IMR-90 (cell line): ENCODE results near the gene AGAP1. TPM values are rescaled to one million over a fixed set of nuclear protein-coding genes. Genes with fewer than 3 reads are reported as not detected.

ENCODE experiments used
- ATAC-seq: fragments of 200-7000 bp; cut with Tn5 transposase; 2 replicates; pipeline ENCODE4 v1.9.1; 2020; ENCODE audit warnings: low read depth, mild to moderate bottlenecking, moderate library complexity
- BruUV-seq: library from RNA; stranded (reverse); fragments of 400-500 nt; replicated peaks from 2 replicates; lab custom pipeline; 2021; lab: Mats Ljungman, UMichigan
- CTCF ChIA-PET: fragments of 300-600 bp; formaldehyde crosslinking; extraction: SDS; loops from one replicate; lab custom pipeline; 2021; ENCODE audit warnings: antibody characterized with exemption; lab: Yijun Ruan, JAX
- POLR2A ChIA-PET: fragments of 300-600 bp; sonication (Branson Sonifier 250); formaldehyde crosslinking; loops from one replicate; lab custom pipeline; 2022; ENCODE audit warnings: antibody characterized with exemption; ENCODE audit not compliant: unreplicated experiment; lab: Charles Lee
- DNase-seq: peaks from one replicate; pipeline ENCODE4 v3.0.0; 2013
- H2AFZ ChIP-seq: replicated peaks from 2 replicates; pipeline ENCODE3; 2013; ENCODE audit warnings: low read length, mild to moderate bottlenecking; ENCODE audit not compliant: poor library complexity
- H2AK5ac ChIP-seq: 2 replicates; pipeline ENCODE4 v1.6.1; 2013; ENCODE audit warnings: low read depth, low read length, inconsistent platforms
- H2AK9ac ChIP-seq: replicated peaks from 2 replicates; pipeline ENCODE3; 2013; ENCODE audit warnings: mild to moderate bottlenecking, low read depth, low read length, moderate library complexity; ENCODE audit not compliant: poor library complexity
- H2BK120ac ChIP-seq: 2 replicates; pipeline ENCODE4 v1.6.1; 2013; ENCODE audit warnings: low read depth, low read length, inconsistent platforms
- H2BK15ac ChIP-seq: 3 replicates; pipeline ENCODE4 v1.6.1; 2013; ENCODE audit warnings: low read depth, low read length, inconsistent platforms
- H2BK20ac ChIP-seq: 2 replicates; pipeline ENCODE4 v1.6.1; 2013; ENCODE audit warnings: low read depth, mild to moderate bottlenecking, inconsistent platforms, low read length, moderate library complexity
- H2BK5ac ChIP-seq: 2 replicates; pipeline ENCODE4 v1.6.1; 2013; ENCODE audit warnings: mild to moderate bottlenecking, low read depth, low read length, inconsistent platforms; ENCODE audit not compliant: poor library complexity, severe bottlenecking
- H3K14ac ChIP-seq: replicated peaks from 2 replicates; pipeline ENCODE4 v1.6.1; 2013; ENCODE audit warnings: low read depth, low read length, inconsistent platforms
- H3K18ac ChIP-seq: 2 replicates; pipeline ENCODE4 v1.6.1; 2013; ENCODE audit warnings: low read depth, low read length, control low read depth
- H3K23ac ChIP-seq: 2 replicates; pipeline ENCODE4 v1.6.1; 2013; ENCODE audit warnings: low read depth, low read length, inconsistent platforms
- H3K27ac ChIP-seq: 2 replicates; pipeline ENCODE4 v1.5.1; 2013; ENCODE audit warnings: mild to moderate bottlenecking, control low read depth, low read length; ENCODE audit not compliant: insufficient read depth
- H3K27me3 ChIP-seq: 2 replicates; pipeline ENCODE4 v1.6.1; 2013; ENCODE audit warnings: low read length; ENCODE audit not compliant: control insufficient read depth, insufficient read depth
- H3K36me3 ChIP-seq: 2 replicates; pipeline ENCODE4 v1.6.1; 2013; ENCODE audit warnings: low read length, mixed read lengths; ENCODE audit not compliant: control insufficient read depth, insufficient read depth
- H3K4ac ChIP-seq: 2 replicates; pipeline ENCODE4 v1.6.1; 2013; ENCODE audit warnings: low read depth, low read length, inconsistent platforms
- H3K4me1 ChIP-seq: 2 replicates; pipeline ENCODE4 v1.6.1; 2013; ENCODE audit warnings: low read length, mixed read lengths; ENCODE audit not compliant: control insufficient read depth, insufficient read depth
- H3K4me2 ChIP-seq: 2 replicates; pipeline ENCODE4 v1.6.1; 2013; ENCODE audit warnings: low read depth, mild to moderate bottlenecking, control low read depth, low read length, moderate library complexity
- H3K4me3 ChIP-seq: 2 replicates; pipeline ENCODE4 v1.5.1; 2013; ENCODE audit warnings: low read depth, mild to moderate bottlenecking, control low read depth, low read length, moderate library complexity; ENCODE audit not compliant: insufficient read depth
- H3K56ac ChIP-seq: 2 replicates; pipeline ENCODE4 v1.6.1; 2013; ENCODE audit warnings: low read length, inconsistent platforms; ENCODE audit not compliant: insufficient read depth; ENCODE audit errors: extremely low read depth
- H3K79me1 ChIP-seq, 2 experiments: 2 replicates each; pipeline ENCODE4 v1.6.1; 2013; ENCODE audit warnings: low read length in 2 of 2, inconsistent platforms in 1 of 2, low read depth in 1 of 2
- H3K9ac ChIP-seq: 2 replicates; pipeline ENCODE4 v1.6.1; 2013; ENCODE audit warnings: low read depth, low read length, control low read depth
- H3K9me1 ChIP-seq: 2 replicates; pipeline ENCODE4 v1.6.1; 2013; ENCODE audit warnings: low read length, inconsistent platforms; ENCODE audit not compliant: insufficient read depth
- H3K9me3 ChIP-seq: 2 replicates; pipeline ENCODE4 v1.6.1; 2013; ENCODE audit warnings: low read length; ENCODE audit not compliant: control insufficient read depth, insufficient read depth
- H4K20me1 ChIP-seq: 2 replicates; pipeline ENCODE4 v1.6.1; 2013; ENCODE audit warnings: low read length, inconsistent platforms; ENCODE audit not compliant: insufficient read depth
- H4K5ac ChIP-seq: 2 replicates; pipeline ENCODE4 v1.6.1; 2013; ENCODE audit warnings: mild to moderate bottlenecking, low read depth, low read length, control low read depth
- H4K8ac ChIP-seq, 2 experiments: 2 replicates each; pipeline ENCODE4 v1.6.1; 2013; ENCODE audit warnings: low read depth in 2 of 2, low read length in 2 of 2, control low read depth in 1 of 2, inconsistent platforms in 1 of 2
- H4K91ac ChIP-seq: 2 replicates; pipeline ENCODE4 v1.6.1; 2013; ENCODE audit warnings: low read depth, low read length, inconsistent platforms; ENCODE audit not compliant: insufficient read depth
- FOS ChIP-seq: fragments of 150-350 bp; IDR thresholded peaks from 2 replicates; pipeline ENCODE4 v1.6.1; 2016; ENCODE audit warnings: low read depth, low read length
- RCOR1 ChIP-seq: IDR thresholded peaks from 2 replicates; pipeline ENCODE4 v1.6.1; 2012; ENCODE audit warnings: mild to moderate bottlenecking, low read length, improper control_type of control experiment; ENCODE audit not compliant: insufficient replicate concordance
- SMC3 ChIP-seq: fragments of 150-350 bp; IDR thresholded peaks from 2 replicates; pipeline ENCODE4 v1.6.1; 2016; ENCODE audit warnings: low read depth, mild to moderate bottlenecking, antibody characterized with exemption, low read length, moderate library complexity
- WGBS, 2 experiments: methylation state at CpG; one replicate each; pipeline versions ENCODE4 v1.1.5 to v1.1.7; 2013; ENCODE audit warnings: missing lambda C conversion rate in 2 of 2; ENCODE audit not compliant: insufficient read length in 1 of 2; ENCODE audit errors: extremely low coverage in 2 of 2; 5-methylcytosine and 5-hydroxymethylcytosine counted together
- dilution Hi-C: fragments of 300-500 bp; cut with HindIII; formaldehyde crosslinking; loops from one replicate; pipeline ENCODE4 v1.14.3; 2018; ENCODE audit warnings: low sequenced_read_pairs; ENCODE audit not compliant: unreplicated experiment
- in situ Hi-C: fragments of 300-500 bp; cut with MboI; formaldehyde crosslinking; loops from 3 replicates; pipeline ENCODE4 v1.14.3; 2019; ENCODE audit warnings: low sequenced_read_pairs, inconsistent platforms, mixed read lengths
- intact Hi-C: fragments of 100-400 bp; cut with micrococcal nuclease; formaldehyde crosslinking; loops from 2 replicates; pipeline ENCODE4 v1.10.0; 2022
- polyA plus RNA-seq, 3 experiments: library from polyadenylated mRNA; depleted of rRNA; stranded (reverse); fragments of >200 nt; gene quantifications; 2 replicates each; pipeline ENCODE4 v1.2.3, GENCODE V29; 2012; ENCODE audit warnings: low replicate concordance in 1 of 3
- total RNA-seq: library from RNA; depleted of rRNA; stranded (reverse); fragments of >200 nt; gene quantifications from 2 replicates; pipeline ENCODE4 v1.2.3, GENCODE V29; 2012

AGAP1 gene
- total and polyA plus RNA-seq, 2 of the 4 experiments (the other 2 are of a cell fraction), result 15.1 to 16.4 TPM

- Histone ChIP-seq H2AK5ac (no peak overlapping the region), H3K27me3 (no peaks in the 10 kb centered on the region), H4K20me1 (no peaks in the 10 kb centered on the region), H4K5ac (no peak overlapping the region), H4K8ac (no peak overlapping the region), H3K18ac (no peak overlapping the region), H2BK15ac (no peak overlapping the region), H2AK9ac (no peak overlapping the region), H3K14ac (no peak overlapping the region), H3K9me1 (no peaks in the 10 kb centered on the region; the same call in 1 of the 2 replicates), H3K9me3 (no peaks in the 10 kb centered on the region), H3K79me1 (no peaks in the 10 kb centered on the region), H3K9ac (no peak overlapping the region), H3K4me2 (no peak overlapping the region), H2BK120ac (no peak overlapping the region), H2AFZ (no peak overlapping the region), H3K27ac (no peak overlapping the region), H3K4me3 (no peak overlapping the region), H3K56ac (no peak overlapping the region), H2BK5ac (no peak overlapping the region), H3K4me1 (0 out of 2 replicates have a peak, but pooled peaks cover 1% of the 10 kb centered on the region), H4K91ac (no peak overlapping the region), H3K36me3 (no peaks in the 10 kb centered on the region), H2BK20ac (no peak overlapping the region), H3K23ac (no peak overlapping the region), H3K4ac (no peak overlapping the region)
- in situ Hi-C loops (no loop called here), dilution Hi-C loops (no loop called here), intact Hi-C loops (no loop called here)
- no peak for ATAC-seq
- no peak for TF ChIP-seq SMC3
- TF ChIP-seq RCOR1, result no peak
- TF ChIP-seq FOS, result no peak
- ChIA-PET CTCF (no interaction called here), POLR2A (no interaction called here)
- no TSS peak for BruUV-seq
- DNase-seq, result no peak
- no CpG with 5 or more reads among the region's 11 CpGs for WGBS, 2 experiments
These were observed 340.3 kb downstream of the AGAP1 start for GRCh38 chr2:235833971-235834620.
